Measurements from ENCODE around the gene PKNOX1.
"Not testable (repeated sequence)": the region's sequence is repeated elsewhere in the genome, so short reads cannot be mapped to it uniquely, and the experiment has no call there.

DNA sequence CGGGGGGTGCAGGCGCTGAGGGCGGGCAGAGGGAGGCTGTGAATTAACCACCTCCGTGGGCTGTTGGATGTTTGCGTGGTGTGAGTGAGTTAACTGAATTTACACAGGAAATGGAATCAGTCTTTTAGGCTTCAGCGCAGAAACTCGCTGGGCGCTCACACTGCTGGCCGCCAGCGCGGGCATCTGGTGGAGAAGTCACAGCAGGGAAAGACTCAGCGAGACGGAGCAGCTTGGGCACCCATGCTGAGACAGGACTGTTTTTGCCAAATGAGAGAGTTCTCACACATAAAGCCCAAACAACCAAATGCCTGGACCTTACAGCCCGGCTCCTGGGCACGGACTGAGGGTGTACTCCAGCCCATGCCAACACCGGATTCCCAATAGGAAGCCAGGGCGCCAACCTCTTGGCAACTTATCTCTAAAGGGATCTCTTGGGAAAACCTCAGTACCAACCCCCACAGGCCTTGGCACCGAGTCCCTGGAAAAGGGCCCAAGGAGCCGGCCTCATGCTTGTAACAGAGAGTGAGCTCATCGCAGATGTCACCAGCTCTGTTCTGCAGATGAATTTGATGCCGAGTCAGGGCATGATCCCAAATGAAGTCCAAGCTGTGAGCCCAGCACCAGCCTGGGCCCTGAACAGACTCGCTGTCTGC, 90.0 kb downstream of the PKNOX1 start:
- TF ChIP-seq POLR2A (IDR thresholded peaks at IDR 0.05; ENCODE audit: extremely low read depth, insufficient read length), result not testable (repeated sequence)
- TF ChIP-seq, protein P1, sequence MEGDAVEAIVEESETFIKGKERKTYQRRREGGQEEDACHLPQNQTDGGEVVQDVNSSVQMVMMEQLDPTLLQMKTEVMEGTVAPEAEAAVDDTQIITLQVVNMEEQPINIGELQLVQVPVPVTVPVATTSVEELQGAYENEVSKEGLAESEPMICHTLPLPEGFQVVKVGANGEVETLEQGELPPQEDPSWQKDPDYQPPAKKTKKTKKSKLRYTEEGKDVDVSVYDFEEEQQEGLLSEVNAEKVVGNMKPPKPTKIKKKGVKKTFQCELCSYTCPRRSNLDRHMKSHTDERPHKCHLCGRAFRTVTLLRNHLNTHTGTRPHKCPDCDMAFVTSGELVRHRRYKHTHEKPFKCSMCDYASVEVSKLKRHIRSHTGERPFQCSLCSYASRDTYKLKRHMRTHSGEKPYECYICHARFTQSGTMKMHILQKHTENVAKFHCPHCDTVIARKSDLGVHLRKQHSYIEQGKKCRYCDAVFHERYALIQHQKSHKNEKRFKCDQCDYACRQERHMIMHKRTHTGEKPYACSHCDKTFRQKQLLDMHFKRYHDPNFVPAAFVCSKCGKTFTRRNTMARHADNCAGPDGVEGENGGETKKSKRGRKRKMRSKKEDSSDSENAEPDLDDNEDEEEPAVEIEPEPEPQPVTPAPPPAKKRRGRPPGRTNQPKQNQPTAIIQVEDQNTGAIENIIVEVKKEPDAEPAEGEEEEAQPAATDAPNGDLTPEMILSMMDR (IDR thresholded peaks at IDR 0.05; ENCODE audit: low read depth, low read length), result not testable (repeated sequence)
- TF ChIP-seq, protein P2, sequence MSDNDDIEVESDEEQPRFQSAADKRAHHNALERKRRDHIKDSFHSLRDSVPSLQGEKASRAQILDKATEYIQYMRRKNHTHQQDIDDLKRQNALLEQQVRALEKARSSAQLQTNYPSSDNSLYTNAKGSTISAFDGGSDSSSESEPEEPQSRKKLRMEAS (IDR thresholded peaks at IDR 0.05; ENCODE audit: low read depth, low read length), result not testable (repeated sequence)

Measured in NB4 (cell line).